Hepatocyte (in vitro differentiated cells): ENCODE measurements around the gene PTRH1. TPM values are rescaled to one million over a fixed set of nuclear protein-coding genes. Genes with fewer than 3 reads are reported as not detected.
A peak's percentile ranks its signal among the peaks of the same experiment; 100 is the strongest.

Source experiments
- DNase-seq: peaks from one replicate; pipeline ENCODE4 v3.0.0-alpha.2; 2016; ENCODE audit warnings: low spot score
- H2AFZ ChIP-seq: fragments of 200-600 bp; sonication (generic); 2 replicates; pipeline ENCODE4 v1.6.0; 2016; ENCODE audit warnings: antibody characterized with exemption, mild to moderate bottlenecking
- H3K27ac ChIP-seq: fragments of 200-600 bp; sonication (generic); 2 replicates; pipeline ENCODE4 v1.5.1; 2016; ENCODE audit warnings: mild to moderate bottlenecking
- H3K27me3 ChIP-seq: fragments of 200-600 bp; sonication (generic); 2 replicates; pipeline ENCODE4 v1.6.1; 2016
- H3K36me3 ChIP-seq: fragments of 200-600 bp; sonication (generic); replicated peaks from 2 replicates; pipeline ENCODE4 v1.5.1; 2016; ENCODE audit warnings: low read depth; ENCODE audit not compliant: insufficient read depth
- H3K4me1 ChIP-seq: fragments of 200-600 bp; sonication (generic); 2 replicates; pipeline ENCODE4 v1.5.1; 2016; ENCODE audit warnings: mild to moderate bottlenecking, moderate library complexity; ENCODE audit not compliant: insufficient read depth
- H3K4me2 ChIP-seq: fragments of 200-600 bp; sonication (generic); 2 replicates; pipeline ENCODE4 v1.6.0; 2016
- H3K4me3 ChIP-seq: fragments of 200-600 bp; sonication (generic); 2 replicates; pipeline ENCODE4 v1.5.1; 2016; ENCODE audit warnings: mild to moderate bottlenecking
- H3K79me2 ChIP-seq: fragments of 200-600 bp; sonication (generic); 2 replicates; pipeline ENCODE4 v1.6.0; 2017; ENCODE audit warnings: mild to moderate bottlenecking
- H3K9me2 ChIP-seq: fragments of 200-600 bp; sonication (generic); replicated peaks from 2 replicates; pipeline ENCODE4 v1.6.0; 2017; ENCODE audit warnings: mild to moderate bottlenecking; ENCODE audit not compliant: insufficient read depth
- H3K9me3 ChIP-seq: fragments of 200-600 bp; sonication (generic); 2 replicates; pipeline ENCODE4 v1.5.1; 2016; ENCODE audit warnings: low read depth, mild to moderate bottlenecking
- H4K20me1 ChIP-seq: fragments of 200-600 bp; sonication (generic); 2 replicates; pipeline ENCODE4 v1.6.0; 2016; ENCODE audit warnings: mild to moderate bottlenecking; ENCODE audit not compliant: insufficient read depth, poor library complexity, severe bottlenecking
- CTCF ChIP-seq: fragments of 200-600 bp; sonication (generic); IDR thresholded peaks from 2 replicates; pipeline ENCODE4 v1.5.1; 2016; ENCODE audit warnings: antibody characterized with exemption, mild to moderate bottlenecking; ENCODE audit not compliant: poor library complexity
- EZH2 ChIP-seq: fragments of 200-600 bp; sonication (generic); IDR thresholded peaks from 2 replicates; pipeline ENCODE4 v1.6.1; 2016; ENCODE audit warnings: antibody characterized with exemption, mild to moderate bottlenecking, borderline replicate concordance
- EZH2phosphoT487 ChIP-seq: fragments of 200-600 bp; sonication (generic); IDR thresholded peaks from one replicate; pipeline ENCODE4 v1.6.1; 2018; ENCODE audit warnings: antibody characterized with exemption, mild to moderate bottlenecking, low read depth, moderate library complexity; ENCODE audit not compliant: unreplicated experiment, severe bottlenecking
- WGBS: methylation state at CpG from one replicate; pipeline ENCODE4 v1.1.6; 2016; ENCODE audit warnings: low lambda C conversion rate; ENCODE audit errors: missing lambda C conversion rate; 5-methylcytosine and 5-hydroxymethylcytosine counted together
- polyA plus RNA-seq: library from polyadenylated mRNA; unstranded; fragments of >200 nt; fragmentation: Nextera tagmentation; extraction: Ambion mirVana; gene quantifications from 2 replicates; pipeline ENCODE4 v1.2.1, GENCODE V29; 2016
- total RNA-seq: library from RNA; depleted of rRNA; stranded (reverse); fragments of >200 nt; gene quantifications from 2 replicates; pipeline ENCODE4 v1.2.3, GENCODE V29; 2014

The PTRH1 gene
- total and polyA plus RNA-seq, 2 experiments from 2014 or later: 13.5 to 25.9 TPM

GRCh38 chr9:127734747-127735529 lies 19.5 kb upstream of the PTRH1 start, which contains the start of gene TOR2A:
Gene TOR2A (minus strand): TSS chr9:127735294. CDS start chr9:127735270, 24 bp downstream.
- no peaks in the 10 kb centered on the region for H3K36me3 ChIP-seq
- WGBS: 2% methylated on average over 39 of the region's 76 CpGs
- no peaks in the 10 kb centered on the region for H3K9me2 ChIP-seq
- H3K27me3 ChIP-seq: no peaks in the 10 kb centered on the region
- no peaks in the 10 kb centered on the region for H4K20me1 ChIP-seq
- TF ChIP-seq CTCF (peak; percentile 99), EZH2 (no peak)
- H3K79me2 ChIP-seq: peaks cover 5% of the 10 kb centered on the region
- peak; percentile 99 for DNase-seq
- peak within 1 kb of the TSS; percentile 56 for H3K4me3 ChIP-seq
- H3K4me1 ChIP-seq: peaks cover 4% of the 10 kb centered on the region
- H3K9me3 ChIP-seq: no peaks in the 10 kb centered on the region
- H3K27ac ChIP-seq: peak within 1 kb of the TSS; percentile 91
- peak within 1 kb of the TSS; percentile 80 for H3K4me2 ChIP-seq
- H2AFZ ChIP-seq: peak within 1 kb of the TSS; percentile 65

GRCh38 chr9:127734247-127734746 lies 18.8 kb upstream of the PTRH1 start:
- H3K27ac ChIP-seq: peak overlapping the region; percentile 53

GRCh38 chr9:127733614-127734013 lies 18.2 kb upstream of the PTRH1 start:
- 93% methylated on average over 2 of the region's 2 CpGs for WGBS
- TF ChIP-seq EZH2: no peak

More at GRCh38 chr9:127734247-127734746, 18.8 kb upstream of the PTRH1 start:
- H3K79me2 ChIP-seq: peaks cover 5% of the 10 kb centered on the region
- WGBS: 64% methylated on average over 21 of the region's 22 CpGs
- H3K4me2 ChIP-seq: peak overlapping the region; percentile 80
- H4K20me1 ChIP-seq: no peaks in the 10 kb centered on the region
- no peaks in the 10 kb centered on the region for H3K27me3 ChIP-seq
- no peaks in the 10 kb centered on the region for H3K9me3 ChIP-seq
- peaks cover 4% of the 10 kb centered on the region for H3K4me1 ChIP-seq
- TF ChIP-seq EZH2phosphoT487 (no peak), CTCF (no peak), EZH2 (no peak)
- DNase-seq: no peak
- no peak overlapping the region for H2AFZ ChIP-seq
- no peaks in the 10 kb centered on the region for H3K36me3 ChIP-seq
- no peaks in the 10 kb centered on the region for H3K9me2 ChIP-seq
- H3K4me3 ChIP-seq: no peak overlapping the region

GRCh38 chr9:127732444-127732843 lies 17.0 kb upstream of the PTRH1 start:
- no peak overlapping the region for H3K4me2 ChIP-seq
- H3K4me1 ChIP-seq: peaks cover 4% of the 10 kb centered on the region
- H3K9me3 ChIP-seq: no peaks in the 10 kb centered on the region
- H3K79me2 ChIP-seq: peaks cover 5% of the 10 kb centered on the region
- no peak overlapping the region for H3K27ac ChIP-seq
- no peaks in the 10 kb centered on the region for H3K9me2 ChIP-seq
- 98% methylated on average over 21 of the region's 21 CpGs for WGBS
- H4K20me1 ChIP-seq: no peaks in the 10 kb centered on the region
- H2AFZ ChIP-seq: no peak overlapping the region
- no peak overlapping the region for H3K4me3 ChIP-seq
- no peak for DNase-seq
- TF ChIP-seq EZH2phosphoT487 (no peak), EZH2 (no peak), CTCF (no peak)
- H3K27me3 ChIP-seq: no peaks in the 10 kb centered on the region
- no peaks in the 10 kb centered on the region for H3K36me3 ChIP-seq

More at GRCh38 chr9:127733614-127734013, 18.2 kb upstream of the PTRH1 start:
- Histone ChIP-seq H4K20me1 (no peaks in the 10 kb centered on the region), H3K4me1 (peaks cover 4% of the 10 kb centered on the region), H3K9me3 (no peaks in the 10 kb centered on the region), H3K4me2 (no peak overlapping the region), H3K4me3 (no peak overlapping the region), H3K27ac (no peak overlapping the region), H3K9me2 (no peaks in the 10 kb centered on the region), H3K79me2 (peaks cover 5% of the 10 kb centered on the region), H3K27me3 (no peaks in the 10 kb centered on the region), H2AFZ (no peak overlapping the region), H3K36me3 (no peaks in the 10 kb centered on the region)
- DNase-seq: no peak
